ENCODE measurements around the gene PHYKPL.
"Not testable (repeated sequence)": the region's sequence is repeated elsewhere in the genome, so short reads cannot be mapped to it uniquely, and the experiment has no call there.

Gene PHYKPL

DNA sequence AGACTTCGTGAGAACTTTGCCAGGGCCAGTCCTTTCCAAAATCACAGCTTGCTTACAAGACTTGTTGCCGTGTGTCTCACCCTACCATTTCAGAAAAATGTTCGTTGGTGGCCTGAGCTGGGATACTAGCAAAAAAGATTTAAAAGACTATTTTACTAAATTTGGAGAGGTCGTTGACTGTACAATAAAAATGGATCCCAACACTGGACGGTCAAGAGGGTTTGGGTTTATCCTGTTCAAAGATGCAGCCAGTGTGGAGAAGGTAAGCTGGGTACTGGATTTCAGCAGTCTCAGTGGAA, 26.9 kb downstream of the PHYKPL start:
- DNase-seq, result no peak

DNA sequence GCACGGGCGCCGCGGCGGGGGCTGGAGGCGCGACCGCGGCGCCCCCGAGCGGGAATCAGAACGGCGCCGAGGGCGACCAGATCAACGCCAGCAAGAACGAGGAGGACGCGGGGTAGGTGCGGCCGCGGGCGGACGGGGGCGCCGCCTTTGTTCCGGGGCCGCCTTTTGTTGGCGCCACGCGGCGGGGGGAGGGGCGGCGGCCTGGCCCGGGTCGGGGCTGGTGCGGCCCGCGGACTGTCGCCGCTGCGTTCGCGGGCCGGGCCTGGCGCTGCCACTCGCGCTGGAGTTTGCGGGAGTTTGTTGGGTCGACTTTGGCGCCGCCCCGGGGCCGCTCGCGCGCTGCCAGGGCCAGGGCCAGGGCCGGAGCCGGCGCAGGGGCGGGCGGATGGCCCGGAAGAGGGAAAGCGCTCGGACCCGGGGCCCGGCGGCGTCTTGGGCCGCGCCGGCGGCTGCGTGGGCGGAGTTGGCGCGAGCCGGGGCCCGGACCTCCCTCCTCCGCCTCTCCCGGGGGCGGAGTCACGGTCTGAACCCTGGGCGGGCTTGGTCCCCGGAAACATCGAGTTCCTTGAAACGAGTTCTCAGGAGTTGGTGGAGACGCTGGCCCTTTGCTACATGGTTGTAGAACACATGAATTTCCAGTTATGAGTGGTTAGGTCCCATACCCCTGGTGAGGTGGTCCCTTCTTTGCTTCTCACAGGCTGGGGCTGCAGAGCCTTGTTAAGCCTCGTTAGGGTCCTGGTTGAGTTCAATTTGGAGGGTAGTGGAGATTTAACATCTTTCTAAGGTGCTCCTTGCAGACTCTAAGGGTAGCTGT, 27.5 kb downstream of the PHYKPL start:
- DNase-seq, result peak; percentile 85

DNA sequence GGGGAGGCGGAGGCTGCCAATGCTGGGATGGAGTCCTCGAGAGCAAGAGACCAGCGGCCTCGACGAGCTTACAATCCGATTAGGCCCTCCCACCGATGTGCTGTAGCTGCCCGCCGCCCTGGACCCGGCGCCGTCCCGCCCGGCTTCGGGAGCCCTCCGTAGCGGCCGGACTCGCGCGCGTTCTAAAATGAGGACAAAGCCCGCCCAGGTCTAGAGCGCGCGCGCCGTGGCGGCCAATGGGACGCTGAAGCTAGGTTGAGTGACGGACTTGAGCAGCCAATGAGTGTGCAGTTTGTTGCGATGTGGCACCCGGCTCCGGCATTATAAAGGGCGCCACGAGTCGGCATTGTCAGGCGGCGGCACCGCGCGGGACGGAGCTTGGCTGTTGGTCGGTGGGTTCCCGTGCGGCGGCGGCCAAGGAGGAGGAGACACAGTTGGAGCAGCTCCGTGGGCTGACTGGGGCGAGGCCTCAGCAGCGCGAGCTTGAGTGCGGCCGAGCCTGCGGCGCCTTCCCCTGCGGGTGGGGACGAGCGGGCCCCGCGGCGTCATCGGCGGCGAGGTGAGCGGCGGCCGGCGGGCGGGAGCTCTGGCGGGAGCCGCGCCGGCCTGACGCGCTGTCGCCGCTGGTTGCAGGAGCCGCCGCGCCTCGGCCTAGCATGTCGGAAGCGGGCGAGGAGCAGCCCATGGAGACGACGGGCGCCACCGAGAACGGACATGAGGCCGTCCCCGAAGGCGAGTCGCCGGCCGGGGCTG, 28.2 kb downstream of the PHYKPL start, which contains the start of gene HNRNPAB:
HNRNPAB (plus strand) TSS at position 352 of the 753 bp plus-strand sequence; CDS start at position 657, 305 bp downstream.
- peak; percentile 99 for DNase-seq

DNA sequence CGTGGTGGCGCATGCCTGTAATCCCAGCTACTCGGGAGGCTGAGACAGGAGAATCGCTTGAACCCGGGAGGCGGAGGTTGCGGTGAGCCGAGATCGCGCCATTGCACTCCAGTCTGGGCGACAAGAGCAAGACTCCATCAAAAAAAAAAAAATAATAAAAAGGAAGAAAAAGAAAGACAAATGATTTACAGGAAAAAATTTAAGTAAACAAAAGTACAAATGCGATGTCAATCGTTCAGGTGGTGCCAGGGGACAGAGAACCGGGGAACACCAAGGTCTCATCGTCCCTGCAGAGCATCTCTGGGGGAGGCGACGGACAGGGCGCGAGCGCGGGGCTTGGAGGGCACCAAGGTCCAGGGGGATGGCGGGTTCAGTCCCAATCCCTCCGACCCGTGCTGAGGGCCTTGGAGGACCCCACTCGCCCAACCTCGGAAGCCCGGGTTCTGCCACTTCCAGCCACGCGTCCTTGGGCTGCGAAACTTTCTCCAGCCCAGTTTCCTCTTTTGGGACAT, 28.9 kb downstream of the PHYKPL start:
- DNase-seq, result peak; percentile 72

DNA sequence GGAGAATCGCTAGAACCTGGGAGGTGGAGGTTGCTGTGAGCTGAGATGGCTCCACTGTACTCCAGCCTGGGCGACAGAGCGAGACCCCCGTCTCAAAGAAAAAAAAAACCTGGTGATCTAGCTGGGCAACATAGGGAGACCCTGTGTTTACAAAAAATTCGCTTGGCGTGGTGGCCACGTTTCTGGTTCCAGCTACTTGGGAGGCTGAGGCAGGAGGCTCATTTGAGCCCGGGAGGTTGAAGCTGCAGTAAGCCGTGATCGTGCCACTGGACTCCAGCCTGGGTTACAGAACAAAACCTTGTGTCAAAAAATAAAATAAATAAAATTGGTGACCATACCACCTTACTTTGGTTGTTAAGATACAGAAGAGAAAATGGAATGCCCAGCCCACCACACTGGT, 30.1 kb downstream of the PHYKPL start:
- DNase-seq, result no peak

DNA sequence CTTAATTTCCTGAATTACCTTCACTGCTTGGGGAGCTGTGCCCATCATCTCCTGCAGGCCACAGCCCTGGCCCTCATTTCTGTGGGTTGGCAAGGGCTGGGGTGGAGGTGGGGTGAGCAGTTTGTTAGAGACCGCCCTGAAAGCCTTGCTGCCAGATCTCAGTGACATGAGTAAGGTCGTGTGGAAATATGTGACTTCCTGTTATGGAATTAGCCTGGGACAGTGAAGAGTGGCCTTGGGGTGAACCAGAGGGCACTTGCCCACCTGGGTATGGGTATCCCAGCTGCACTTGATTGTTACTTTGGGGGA, 30.7 kb downstream of the PHYKPL start:
- no peak for DNase-seq

DNA sequence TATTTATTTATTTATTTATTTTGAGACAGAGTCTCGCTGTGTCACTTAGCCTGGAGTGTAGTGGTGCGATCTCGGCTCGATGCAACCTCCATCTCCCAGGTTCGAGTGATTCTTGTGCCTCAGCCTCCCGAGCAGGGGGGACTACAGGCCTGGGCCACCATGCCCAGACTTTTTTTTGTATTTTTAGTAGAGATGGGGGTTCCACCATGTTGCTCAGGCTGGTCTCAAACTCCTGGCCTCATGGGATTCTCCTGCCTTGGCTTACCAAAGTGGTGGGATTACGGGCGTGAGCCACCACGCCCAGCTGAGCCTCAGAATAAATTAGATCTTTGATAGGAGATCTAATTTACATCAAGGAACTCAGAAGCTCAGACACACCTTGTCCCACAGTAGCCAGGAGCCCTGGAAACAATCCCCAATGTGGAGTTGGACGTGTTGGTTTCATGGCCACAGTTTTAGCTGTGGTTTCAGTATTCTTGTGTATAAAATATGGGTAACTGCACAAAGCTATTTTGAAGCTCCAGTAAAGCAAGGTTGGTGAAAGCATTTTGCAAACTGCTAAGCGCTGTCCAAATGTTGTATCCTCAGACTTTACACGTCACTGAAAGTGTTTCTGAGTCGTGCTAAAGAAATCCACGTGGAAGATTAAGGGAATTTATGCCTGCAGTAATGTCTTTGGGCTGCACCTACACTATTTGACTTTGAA, 31.2 kb downstream of the PHYKPL start:
- no peak for DNase-seq

DNA sequence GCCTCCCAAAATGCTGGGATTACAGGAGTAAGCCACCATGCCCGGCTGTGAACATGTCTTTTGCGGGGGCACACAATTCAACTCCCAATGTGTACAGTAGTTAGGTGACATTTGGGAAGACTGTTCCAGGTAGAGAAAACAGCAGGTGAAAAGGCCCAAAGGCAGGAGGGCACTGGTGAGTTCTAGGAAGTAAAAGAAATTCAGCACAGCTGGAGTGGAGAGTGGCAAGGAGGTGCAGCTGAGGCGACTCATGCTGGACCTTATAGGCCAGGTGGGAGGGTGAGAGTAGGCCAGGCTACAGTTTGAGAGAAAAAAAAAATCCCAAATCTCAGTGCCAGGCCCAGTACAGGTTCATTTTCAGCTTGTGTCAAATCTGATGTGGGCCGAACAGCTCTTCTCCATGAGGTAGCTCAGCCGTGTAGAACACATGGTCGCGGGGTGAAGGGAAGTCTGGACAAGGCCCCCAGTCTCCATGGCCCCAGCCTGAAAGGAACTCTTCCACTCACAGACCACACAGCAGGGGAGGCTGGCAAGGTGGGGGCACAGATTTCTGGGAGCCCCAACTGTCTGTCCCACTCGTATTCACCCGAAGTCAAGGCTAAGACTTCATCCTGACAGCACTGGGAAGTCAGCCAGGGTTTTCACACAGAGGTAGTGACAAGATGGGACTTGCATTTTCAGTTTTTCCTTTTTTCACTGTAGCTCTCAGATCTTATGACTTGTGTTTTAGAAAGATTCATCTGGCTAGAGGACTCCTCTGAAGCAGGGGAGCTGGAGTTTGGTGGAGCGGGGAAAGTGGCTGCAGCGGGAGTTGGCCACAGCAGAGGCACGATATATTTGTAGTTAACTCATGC, 32.8 kb downstream of the PHYKPL start:
- no peak for DNase-seq

DNA sequence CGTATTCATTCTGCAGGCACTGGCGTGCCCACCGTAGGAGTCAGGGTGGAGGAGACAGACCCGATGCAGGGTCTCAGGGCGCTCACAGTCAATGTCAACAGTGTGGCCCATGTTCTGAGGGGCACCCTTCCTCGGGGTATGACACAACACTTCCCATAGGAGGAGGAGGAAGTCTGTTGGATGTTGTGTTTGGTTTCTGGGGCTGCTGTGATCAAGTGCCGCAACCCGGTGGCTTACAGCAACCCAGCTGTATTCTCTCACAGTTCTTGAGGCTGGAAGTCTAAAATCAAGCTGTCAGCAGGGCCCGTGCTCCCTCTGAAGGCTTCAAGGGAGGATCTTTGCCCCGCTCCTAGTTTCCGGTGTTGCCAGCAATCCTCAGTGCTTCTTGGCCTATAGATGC, 33.9 kb downstream of the PHYKPL start:
- no peak for DNase-seq

DNA sequence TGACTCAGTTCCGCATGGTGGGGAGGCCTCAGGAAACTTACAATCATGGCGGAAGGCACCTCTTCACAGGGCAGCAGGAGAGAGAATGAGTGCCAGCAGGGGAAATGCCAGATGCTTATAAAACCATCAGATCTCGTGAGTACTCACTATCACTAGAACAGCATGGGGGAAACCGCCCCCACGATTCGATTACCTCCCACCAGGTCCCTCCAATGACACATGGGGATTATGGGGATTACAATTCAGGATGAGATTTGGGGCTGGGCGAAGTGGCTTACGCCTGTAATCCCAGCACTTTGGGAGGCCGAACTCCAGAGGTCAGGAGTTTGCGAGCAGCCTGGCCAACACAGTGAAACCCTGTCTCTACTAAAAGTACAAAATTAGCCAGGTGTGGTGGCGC, 34.5 kb downstream of the PHYKPL start:
- DNase-seq, result not testable (repeated sequence)

DNA sequence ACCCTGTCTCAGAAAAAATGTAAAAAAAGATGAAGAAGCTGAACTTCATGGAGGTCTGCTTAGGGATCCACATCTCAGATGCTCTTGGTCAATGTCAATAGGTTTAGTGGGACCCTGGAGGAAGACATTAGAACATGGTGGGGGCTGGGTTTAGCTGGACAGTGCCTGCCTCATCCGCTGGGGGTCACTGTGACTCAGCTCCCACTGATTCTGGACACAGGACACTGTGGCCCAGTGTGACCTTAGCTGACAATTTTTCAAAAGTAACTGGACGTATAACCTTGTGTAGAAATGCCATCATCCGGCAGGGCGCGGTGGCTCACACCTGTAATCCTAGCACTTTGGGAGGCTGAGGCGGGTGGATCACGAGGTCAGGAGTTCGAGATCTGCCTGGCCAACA, 35.6 kb downstream of the PHYKPL start:
- DNase-seq, result peak; percentile 40

DNA sequence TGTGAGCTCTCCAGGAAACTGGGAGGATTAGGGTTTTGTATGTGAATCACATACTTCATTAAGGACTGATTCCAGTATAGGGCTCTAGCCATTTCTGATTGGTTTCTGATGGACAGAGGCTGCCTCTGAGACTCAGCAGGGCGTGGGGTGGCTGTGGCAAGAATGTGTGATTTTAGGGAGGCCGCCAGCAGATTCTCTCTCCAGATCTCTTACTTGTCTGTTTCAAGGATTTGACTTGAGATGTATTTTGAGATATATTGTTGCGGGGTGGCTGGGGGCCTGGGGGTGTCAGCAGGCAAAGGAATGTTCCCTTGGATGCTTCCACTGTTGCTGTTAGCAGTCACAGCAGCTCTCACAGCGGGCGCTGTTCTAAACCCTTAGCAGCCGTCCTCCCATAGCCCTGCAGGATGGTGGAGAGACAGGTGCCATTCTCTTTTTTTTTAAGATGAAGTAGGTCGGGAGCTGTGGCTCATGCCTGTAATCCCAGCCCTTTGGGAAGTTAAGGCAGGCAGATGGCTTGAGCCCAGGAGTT, 36.3 kb downstream of the PHYKPL start:
- DNase-seq, result no peak

DNA sequence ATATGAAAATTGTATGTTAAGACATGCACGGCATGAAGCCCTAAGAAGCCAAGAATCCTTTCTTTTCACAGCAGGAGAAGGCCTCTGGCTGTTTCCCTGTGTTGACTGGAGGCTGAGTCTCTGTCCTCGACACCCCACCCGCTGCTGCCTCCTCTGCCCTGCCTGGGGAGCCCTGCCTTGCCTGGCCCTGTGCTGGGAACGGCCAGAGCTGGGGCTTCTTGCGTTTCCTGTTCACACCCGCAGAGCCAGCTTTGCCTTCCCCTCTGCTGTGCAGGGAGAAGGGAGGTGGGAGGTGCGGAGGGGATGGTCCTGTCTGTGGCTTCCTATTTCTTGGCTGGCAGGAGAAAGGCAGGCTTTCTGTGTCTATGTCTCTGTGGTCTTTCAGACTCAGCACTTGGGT, 38.6 kb downstream of the PHYKPL start:
- no peak for DNase-seq

DNA sequence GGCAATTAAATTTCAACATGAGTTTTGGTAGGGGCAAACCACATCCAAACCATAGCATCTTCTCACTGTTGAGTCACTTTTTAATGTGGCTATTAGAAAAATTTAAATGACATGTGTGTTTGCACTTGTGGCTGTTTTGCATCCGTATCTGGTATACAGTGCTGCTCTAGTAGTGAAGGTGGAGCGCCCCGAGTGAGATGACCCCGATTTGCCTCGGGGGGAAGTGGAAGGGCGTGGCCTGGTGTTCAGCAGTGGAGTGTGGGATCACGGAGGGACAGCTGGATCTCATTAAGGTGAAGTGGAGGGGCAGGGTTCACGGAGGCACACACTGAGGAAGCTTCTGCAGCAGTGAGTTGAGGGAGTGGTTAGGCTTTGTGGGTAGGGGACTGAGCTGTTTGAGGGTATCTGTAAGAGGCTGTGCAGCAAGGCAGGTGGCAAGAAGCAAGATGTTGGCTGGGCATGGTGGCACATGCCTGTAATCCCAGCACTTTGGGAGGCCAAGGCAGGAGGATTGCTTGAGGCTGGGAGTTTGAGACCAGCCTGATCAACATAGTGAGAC, 39.3 kb downstream of the PHYKPL start:
- DNase-seq, result no peak

DNA sequence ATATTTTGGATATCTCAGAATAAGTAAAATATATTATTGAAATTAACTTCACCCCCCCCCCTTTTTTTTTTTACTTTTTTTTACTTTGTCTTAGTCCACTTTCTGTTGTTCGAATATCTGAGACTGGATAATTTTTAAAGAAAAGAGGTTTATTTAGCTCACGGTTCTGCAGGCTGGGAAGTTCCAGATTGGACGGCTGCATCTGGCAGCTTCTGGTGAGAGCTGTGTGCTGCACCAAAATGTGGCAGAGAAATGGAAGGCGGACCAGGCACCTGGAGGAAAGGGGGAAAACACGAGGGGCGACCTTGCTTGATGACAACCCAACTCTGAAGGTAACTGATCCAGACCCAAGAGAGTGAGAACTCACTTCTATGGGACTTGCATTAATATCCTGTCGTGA, 39.8 kb downstream of the PHYKPL start:
- no peak for DNase-seq

DNA sequence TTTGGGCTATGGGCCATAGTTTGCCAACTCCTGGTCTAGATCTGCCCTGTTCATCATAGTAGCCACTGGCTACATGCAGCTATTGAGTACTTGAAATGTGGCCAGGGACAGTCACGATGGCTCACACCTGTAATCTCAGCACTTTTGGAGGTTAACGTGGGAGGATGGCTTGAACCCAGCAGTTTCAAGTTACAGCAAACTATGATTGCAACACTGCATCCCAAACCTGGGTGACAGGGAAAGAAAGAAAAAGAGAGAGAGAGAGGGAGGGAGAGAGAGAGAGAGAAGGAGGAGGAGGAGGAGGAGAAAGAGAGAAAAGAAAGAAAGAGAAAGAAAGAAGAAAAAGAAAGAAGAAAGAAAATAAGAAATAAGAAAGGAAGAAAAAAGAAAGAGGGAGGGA, 40.4 kb downstream of the PHYKPL start:
- DNase-seq, result no peak

DNA sequence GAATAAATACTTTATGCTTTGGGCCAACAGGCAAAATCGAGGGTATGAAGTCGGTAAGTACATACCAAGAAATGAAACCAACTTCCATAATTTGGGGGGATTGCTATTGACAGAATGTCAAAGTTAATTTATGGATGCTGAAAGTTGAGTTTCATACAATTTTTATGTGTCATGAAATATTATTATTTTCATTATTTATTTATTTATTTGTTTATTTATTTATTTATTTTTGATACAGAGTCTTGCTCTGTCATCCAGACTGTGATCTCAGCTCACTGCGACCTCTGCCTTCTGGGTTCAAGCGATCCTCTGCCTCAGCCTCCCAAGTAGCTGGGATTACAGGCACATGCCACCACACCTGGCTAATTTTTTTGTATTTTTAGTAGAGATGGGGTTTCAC, 40.9 kb downstream of the PHYKPL start:
- DNase-seq, result no peak

DNA sequence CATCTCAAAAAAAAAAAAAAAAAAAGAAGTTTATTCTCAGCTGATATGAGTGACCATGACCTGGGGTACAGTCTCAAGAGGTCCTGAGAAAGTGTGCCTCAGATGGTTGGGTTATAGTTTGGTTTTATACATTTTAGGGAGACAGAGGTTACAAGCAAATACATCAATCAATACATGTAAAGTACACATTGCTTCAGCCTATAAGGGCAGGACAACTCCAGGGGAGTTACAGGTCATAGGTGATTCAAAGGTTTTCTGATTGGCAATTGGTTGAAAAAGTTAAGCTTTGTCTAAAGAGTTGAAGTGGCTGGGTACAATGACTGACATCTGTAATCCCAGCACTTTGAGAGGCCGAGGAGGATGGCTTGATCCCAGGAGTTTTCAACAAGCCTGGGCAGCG, 43.2 kb downstream of the PHYKPL start:
- DNase-seq, result no peak

DNA sequence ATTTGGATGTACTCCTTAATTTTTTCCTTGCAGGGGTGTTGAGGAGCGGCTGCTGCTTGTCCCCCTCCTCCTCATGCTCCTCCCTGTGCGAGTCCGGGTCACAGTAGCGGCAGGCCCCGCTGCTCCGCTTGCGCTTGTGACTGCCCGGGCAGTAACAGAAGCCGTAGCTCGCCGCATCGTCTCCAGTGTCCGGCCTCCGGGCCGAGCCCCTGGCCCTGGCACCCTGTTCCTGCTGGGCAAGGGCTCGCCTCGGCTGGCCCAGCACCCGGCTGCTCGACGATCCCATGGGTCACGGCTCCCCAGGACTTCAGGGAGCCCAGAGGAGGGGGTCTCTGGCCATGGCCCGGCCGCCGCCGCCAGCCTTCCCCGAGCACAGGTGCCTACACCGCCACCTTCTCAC, 45.6 kb downstream of the PHYKPL start, which contains the start of gene GMCL2:
GMCL2 (minus strand) TSS at position 358 of the 400 bp plus-strand sequence; CDS start at position 286, 72 bp downstream.
- no peak for DNase-seq

DNA sequence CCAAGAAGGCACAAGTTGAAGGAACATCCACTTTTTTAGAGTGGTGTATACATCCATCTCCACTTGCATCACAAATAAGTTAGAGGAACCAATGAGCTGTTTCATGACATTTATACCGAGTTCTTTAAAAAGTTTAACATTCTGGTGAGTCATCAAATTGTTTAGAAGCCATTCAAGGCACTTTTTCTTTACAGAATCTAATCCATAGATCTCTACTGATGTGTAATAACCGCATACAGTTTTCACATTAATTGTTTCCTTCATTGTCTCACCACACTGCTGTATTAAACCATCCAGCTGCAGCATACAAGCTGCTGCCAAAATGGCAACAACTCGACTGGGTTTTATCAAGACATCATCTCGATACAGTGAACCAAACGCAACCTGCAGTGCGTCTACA, 46.2 kb downstream of the PHYKPL start:
- DNase-seq, result no peak

DNA sequence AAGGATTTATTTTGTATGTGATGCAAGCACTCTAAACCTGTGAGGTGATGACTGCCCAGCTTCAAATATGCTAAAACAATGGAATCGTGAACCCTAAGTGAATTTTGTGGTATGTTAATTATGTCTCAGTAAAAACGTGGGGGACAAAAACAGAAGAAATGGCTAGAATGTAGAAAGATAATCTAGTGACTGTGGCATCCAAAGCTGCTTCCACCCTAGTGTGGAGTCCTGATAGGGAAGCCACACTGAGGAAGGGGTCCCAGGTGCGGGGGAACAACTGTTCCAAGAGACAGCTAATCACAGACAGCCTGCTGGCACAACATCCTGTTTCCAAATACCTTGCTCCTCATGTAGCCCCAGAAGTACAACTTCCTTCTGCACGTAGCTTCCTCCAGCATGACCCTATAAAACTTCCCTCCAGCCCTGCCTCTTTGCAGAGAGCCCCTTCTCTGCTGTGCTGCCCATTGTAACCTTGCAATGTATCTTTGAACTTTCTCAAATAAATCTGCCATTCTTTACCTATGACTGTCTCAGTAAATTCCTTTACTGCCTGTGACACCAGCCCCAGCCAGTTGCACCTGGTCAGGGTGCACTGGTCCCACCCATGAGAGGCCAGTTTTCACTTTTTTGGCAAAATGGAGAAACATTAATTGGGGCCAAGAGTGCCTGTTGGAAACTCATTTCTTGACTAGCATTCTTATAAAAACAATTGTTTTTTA, 50.3 kb downstream of the PHYKPL start:
- DNase-seq, result no peak

Measured in DMS53 (cell line).